GM18909 (cell line): Measurements from ENCODE around the gene IGF2BP1.
"Not testable (repeated sequence)": the region's sequence is repeated elsewhere in the genome, so short reads cannot be mapped to it uniquely, and the experiment has no call there.

ENCODE experiments used
- ATAC-seq: cut with Tn5 transposase; IDR thresholded peaks from one replicate; pipeline ENCODE4 v1.9.1; 2021; ENCODE audit warnings: mild to moderate bottlenecking; ENCODE audit not compliant: unreplicated experiment, poor library complexity

Gene IGF2BP1

GRCh38 chr17:48995304-48995973, 1.7 kb upstream of the IGF2BP1 start:
- no peak for ATAC-seq

GRCh38 chr17:48995974-48996721, 1.0 kb upstream of the IGF2BP1 start:
- ATAC-seq, result no peak

GRCh38 chr17:48996722-48997102, 473 bp upstream of the IGF2BP1 start:
- ATAC-seq, result no peak

GRCh38 chr17:48997827-48998586, 822 bp downstream of the IGF2BP1 start:
- ATAC-seq, result no peak

GRCh38 chr17:48998587-48999440, 1.6 kb downstream of the IGF2BP1 start:
- ATAC-seq, result no peak

- no peak for ATAC-seq
Observed at GRCh38 chr17:49000943-49001342, 3.8 kb downstream of the IGF2BP1 start.

- ATAC-seq, result no peak
Observed at GRCh38 chr17:49001671-49002070, 4.5 kb downstream of the IGF2BP1 start.

GRCh38 chr17:49002331-49002730, 5.1 kb downstream of the IGF2BP1 start:
- no peak for ATAC-seq

- no peak for ATAC-seq
Observed at GRCh38 chr17:49002766-49003165, 5.6 kb downstream of the IGF2BP1 start.

GRCh38 chr17:49003557-49004511, 6.6 kb downstream of the IGF2BP1 start:
- no peak for ATAC-seq

GRCh38 chr17:49005140-49005539, 8.0 kb downstream of the IGF2BP1 start:
- no peak for ATAC-seq

GRCh38 chr17:49008908-49009307, 11.7 kb downstream of the IGF2BP1 start:
- not testable (repeated sequence) for ATAC-seq

GRCh38 chr17:49012769-49013255, 15.6 kb downstream of the IGF2BP1 start:
- ATAC-seq, result no peak

GRCh38 chr17:49013311-49014213, 16.4 kb downstream of the IGF2BP1 start:
- no peak for ATAC-seq

GRCh38 chr17:49015179-49015923, 18.2 kb downstream of the IGF2BP1 start:
- ATAC-seq, result no peak

- no peak for ATAC-seq
Observed at GRCh38 chr17:49015924-49016774, 19.0 kb downstream of the IGF2BP1 start.
